H9 (cell line): ENCODE measurements around the gene LRRC17. TPM values are rescaled to one million over a fixed set of nuclear protein-coding genes. Genes with fewer than 3 reads are reported as not detected.

ENCODE experiments used
- DNase-seq: peaks from one replicate; pipeline ENCODE4 v3.0.0-alpha.2; 2017
- H2AFZ ChIP-seq: one replicate; pipeline ENCODE4 v1.6.1; 2013; ENCODE audit warnings: mild to moderate bottlenecking, low read length, control low read depth, moderate library complexity
- H2AK5ac ChIP-seq: 2 replicates; pipeline ENCODE4 v1.6.1; 2013; ENCODE audit warnings: low read length, control low read depth, mixed read lengths; ENCODE audit not compliant: insufficient read length
- H2BK120ac ChIP-seq: one replicate; pipeline ENCODE4 v1.6.1; 2013; ENCODE audit warnings: low read depth, mild to moderate bottlenecking, low read length, control low read depth, inconsistent platforms; ENCODE audit not compliant: poor library complexity, severe bottlenecking
- H2BK12ac ChIP-seq: 2 replicates; pipeline ENCODE4 v1.6.1; 2013; ENCODE audit warnings: low read length, control low read depth, mixed read lengths, low read depth; ENCODE audit not compliant: insufficient read length
- H2BK15ac ChIP-seq: 2 replicates; pipeline ENCODE4 v1.6.1; 2013; ENCODE audit warnings: low read depth, low read length, control low read depth
- H2BK20ac ChIP-seq: one replicate; pipeline ENCODE4 v1.6.1; 2013; ENCODE audit warnings: low read depth, mild to moderate bottlenecking, low read length, control low read depth, inconsistent platforms; ENCODE audit not compliant: poor library complexity, severe bottlenecking
- H2BK5ac ChIP-seq: 2 replicates; pipeline ENCODE4 v1.6.1; 2013; ENCODE audit warnings: low read length, control low read depth, mixed read lengths; ENCODE audit not compliant: insufficient read length
- H3K14ac ChIP-seq: 2 replicates; pipeline ENCODE4 v1.6.1; 2013; ENCODE audit warnings: low read length, control low read depth; ENCODE audit not compliant: insufficient read depth
- H3K18ac ChIP-seq: 2 replicates; pipeline ENCODE4 v1.6.1; 2013; ENCODE audit warnings: low read depth, mild to moderate bottlenecking, mixed read lengths, low read length, control low read depth; ENCODE audit not compliant: insufficient read length
- H3K23ac ChIP-seq: 2 replicates; pipeline ENCODE4 v1.6.1; 2013; ENCODE audit warnings: low read length, control low read depth, mixed read lengths, low read depth; ENCODE audit not compliant: insufficient read length
- H3K23me2 ChIP-seq: 2 replicates; pipeline ENCODE4 v1.6.1; 2013; ENCODE audit warnings: low read depth, mild to moderate bottlenecking, mixed read lengths, low read length, control low read depth; ENCODE audit not compliant: insufficient read length, poor library complexity, severe bottlenecking
- H3K27ac ChIP-seq: 2 replicates; pipeline ENCODE4 v1.5.1; 2013; ENCODE audit warnings: low read length, control low read depth, mixed read lengths, low read depth; ENCODE audit not compliant: insufficient read length
- H3K27me3 ChIP-seq: 2 replicates; pipeline ENCODE4 v1.6.1; 2013; ENCODE audit warnings: low read length, control low read depth, inconsistent platforms; ENCODE audit not compliant: insufficient read depth
- H3K4ac ChIP-seq: 2 replicates; pipeline ENCODE4 v1.6.1; 2013; ENCODE audit warnings: low read depth, mild to moderate bottlenecking, control low read depth, inconsistent platforms, low read length, moderate library complexity
- H3K4me1 ChIP-seq: 2 replicates; pipeline ENCODE4 v1.6.1; 2013; ENCODE audit warnings: low read length, control low read depth, inconsistent platforms; ENCODE audit not compliant: insufficient read depth
- H3K4me2 ChIP-seq: 2 replicates; pipeline ENCODE4 v1.6.1; 2013; ENCODE audit warnings: low read length, control low read depth, mixed read lengths; ENCODE audit not compliant: insufficient read length, insufficient read depth
- H3K56ac ChIP-seq: 2 replicates; pipeline ENCODE4 v1.6.1; 2013; ENCODE audit warnings: low read depth, mild to moderate bottlenecking, mixed read lengths, low read length, control low read depth; ENCODE audit not compliant: insufficient read length
- H3K79me1 ChIP-seq: 2 replicates; pipeline ENCODE4 v1.6.1; 2013; ENCODE audit warnings: low read depth, mild to moderate bottlenecking, moderate library complexity, low read length, control low read depth, inconsistent platforms; ENCODE audit not compliant: insufficient read depth, poor library complexity, severe bottlenecking
- H3K79me2 ChIP-seq: 2 replicates; pipeline ENCODE4 v1.6.1; 2013; ENCODE audit warnings: low read length, control low read depth, inconsistent platforms; ENCODE audit not compliant: insufficient read depth
- H3K9ac ChIP-seq: 2 replicates; pipeline ENCODE4 v1.6.1; 2013; ENCODE audit warnings: low read length, control low read depth, mixed read lengths; ENCODE audit not compliant: insufficient read length; ENCODE audit errors: extremely low read depth
- H3K9me3 ChIP-seq: one replicate; pipeline ENCODE4 v1.6.1; 2013; ENCODE audit warnings: low read depth, low read length, inconsistent platforms; ENCODE audit not compliant: control insufficient read depth
- H3T11ph ChIP-seq: one replicate; pipeline ENCODE4 v1.6.1; 2013; ENCODE audit warnings: mild to moderate bottlenecking, low read length, control low read depth, inconsistent platforms
- H4K20me1 ChIP-seq: one replicate; pipeline ENCODE4 v1.6.1; 2013; ENCODE audit not compliant: control insufficient read depth, insufficient read length, insufficient read depth
- H4K5ac ChIP-seq: 2 replicates; pipeline ENCODE4 v1.6.1; 2013; ENCODE audit warnings: low read depth, mild to moderate bottlenecking, mixed read lengths, low read length, control low read depth; ENCODE audit not compliant: insufficient read length
- H4K8ac ChIP-seq: replicated peaks from 2 replicates; pipeline ENCODE4 v1.6.1; 2013; ENCODE audit warnings: low read length, control low read depth, mixed read lengths, low read depth; ENCODE audit not compliant: insufficient read length
- H4K91ac ChIP-seq: 2 replicates; pipeline ENCODE4 v1.6.1; 2013; ENCODE audit warnings: low read depth, mild to moderate bottlenecking, moderate library complexity, mixed read lengths, low read length, control low read depth; ENCODE audit not compliant: insufficient read length
- H3K27ac Mint-ChIP-seq, 3 experiments: 2 replicates in 2 of 3; 3 replicates in 1 of 3; pipeline ENCODE4 v1.8.0; 2020 to 2021; ENCODE audit warnings: mixed read lengths in 3 of 3, mild to moderate bottlenecking in 1 of 3, moderate library complexity in 1 of 3
- H3K27me3 Mint-ChIP-seq: 2 replicates; pipeline ENCODE4 v1.8.0; 2021; ENCODE audit warnings: low read depth, mild to moderate bottlenecking, moderate library complexity, mixed read lengths
- H3K36me3 Mint-ChIP-seq, 3 experiments: 2 replicates in 2 of 3; 3 replicates in 1 of 3; pipeline ENCODE4 v1.8.0; 2020 to 2021; ENCODE audit warnings: low read depth in 3 of 3, mixed read lengths in 3 of 3; ENCODE audit not compliant: insufficient read depth in 1 of 3
- H3K4me1 Mint-ChIP-seq, 2 experiments: 2 replicates each; pipeline ENCODE4 v1.8.0; 2020; ENCODE audit warnings: mixed read lengths in 2 of 2
- H3K4me3 Mint-ChIP-seq, 2 experiments: 2 replicates in 1 of 2; 3 replicates in 1 of 2; pipeline ENCODE4 v1.8.0; 2020 to 2021; ENCODE audit warnings: mild to moderate bottlenecking in 2 of 2, mixed read lengths in 2 of 2, moderate library complexity in 1 of 2
- H3K9me3 Mint-ChIP-seq, 2 experiments: 2 replicates in 1 of 2; 3 replicates in 1 of 2; pipeline ENCODE4 v1.8.0; 2020; ENCODE audit warnings: mild to moderate bottlenecking in 2 of 2, mixed read lengths in 2 of 2, moderate library complexity in 1 of 2
- CTCF ChIP-seq: fragments of 200-600 bp; sonication (generic); conservative IDR thresholded peaks from 3 replicates; pipeline ENCODE4 v1.8.0; 2021; ENCODE audit warnings: antibody characterized with exemption, mild to moderate bottlenecking
- WGBS: extraction: QIAGEN DNeasy Blood & Tissue Kit; methylation state at CpG from one replicate; pipeline ENCODE4 v1.1.7; 2013; ENCODE audit warnings: missing lambda C conversion rate, low lambda C conversion rate, mixed read lengths; ENCODE audit not compliant: insufficient read length; ENCODE audit errors: extremely low coverage; 5-methylcytosine and 5-hydroxymethylcytosine counted together
- total RNA-seq: library from RNA; stranded (reverse); gene quantifications from 2 replicates; pipeline ENCODE4 v1.2.1, GENCODE V29; 2021

LRRC17 gene
- total RNA-seq, 1 experiment from 2014 or later: 2.0 TPM

- no peak for TF ChIP-seq CTCF
- no peaks in the 10 kb centered on the region for H3K79me1 ChIP-seq
- no peak overlapping the region for H3K14ac ChIP-seq
- Mint-ChIP-seq H3K27ac (no peak overlapping the region), H3K9me3 (peaks cover 6 to 7% of the 10 kb centered on the region in 2 experiments; a peak in 3 of 5 replicates), H3K4me1 (peaks cover 6 to 8% of the 10 kb centered on the region in 2 experiments; a peak in 2 of 4 replicates), H3K4me3 (no peak overlapping the region), H3K36me3 (peaks cover 1 to 10% (median 1%) of the 10 kb centered on the region in 3 experiments; a peak in 2 of 7 replicates), H3K27me3 (no peaks in the 10 kb centered on the region)
- H2AK5ac ChIP-seq: no peak overlapping the region
- no peak overlapping the region for H2BK5ac ChIP-seq
- no peak overlapping the region for H3T11ph ChIP-seq
- no peak overlapping the region for H2BK120ac ChIP-seq
- H3K23me2 ChIP-seq: no peaks in the 10 kb centered on the region
- H3K9ac ChIP-seq: no peak overlapping the region
- DNase-seq: no peak
- H3K18ac ChIP-seq: no peak overlapping the region
- H4K8ac ChIP-seq: no peak overlapping the region
- H2BK12ac ChIP-seq: no peak overlapping the region
- no peaks in the 10 kb centered on the region for H4K20me1 ChIP-seq
- H3K9me3 ChIP-seq: no peaks in the 10 kb centered on the region
- H2BK20ac ChIP-seq: no peak overlapping the region
- H3K27me3 ChIP-seq: no peaks in the 10 kb centered on the region
- no peak overlapping the region for H4K91ac ChIP-seq
- H2AFZ ChIP-seq: no peak overlapping the region
- H3K79me2 ChIP-seq: no peaks in the 10 kb centered on the region
- H4K5ac ChIP-seq: no peak overlapping the region
- H3K4me1 ChIP-seq: no peaks in the 10 kb centered on the region
- no peak overlapping the region for H3K27ac ChIP-seq
- no peak overlapping the region for H3K4ac ChIP-seq
- H2BK15ac ChIP-seq: no peak overlapping the region
- H3K23ac ChIP-seq: no peak overlapping the region
- no peak overlapping the region for H3K56ac ChIP-seq
- WGBS: no CpG with 5 or more reads among the region's 1 CpG
- H3K4me2 ChIP-seq: no peak overlapping the region
Measured at GRCh38 chr7:102982235-102982634, 69.4 kb downstream of the LRRC17 start.
